ENCODE data around the gene PLK2.

- TF ChIP-seq CTCF (IDR thresholded peaks at IDR 0.05) (no peak), POLR2A (IDR thresholded peaks at IDR 0.05) (no peak), POLR2AphosphoS5 (IDR thresholded peaks at IDR 0.05) (no peak)
These were observed 12.7 kb downstream of the PLK2 start for GRCh38 chr5:58447226-58447625.

Measured in suprapubic skin (tissue), 4 donors.